Measurements from ENCODE around the gene PLSCR3.

PLSCR3 gene

DNA sequence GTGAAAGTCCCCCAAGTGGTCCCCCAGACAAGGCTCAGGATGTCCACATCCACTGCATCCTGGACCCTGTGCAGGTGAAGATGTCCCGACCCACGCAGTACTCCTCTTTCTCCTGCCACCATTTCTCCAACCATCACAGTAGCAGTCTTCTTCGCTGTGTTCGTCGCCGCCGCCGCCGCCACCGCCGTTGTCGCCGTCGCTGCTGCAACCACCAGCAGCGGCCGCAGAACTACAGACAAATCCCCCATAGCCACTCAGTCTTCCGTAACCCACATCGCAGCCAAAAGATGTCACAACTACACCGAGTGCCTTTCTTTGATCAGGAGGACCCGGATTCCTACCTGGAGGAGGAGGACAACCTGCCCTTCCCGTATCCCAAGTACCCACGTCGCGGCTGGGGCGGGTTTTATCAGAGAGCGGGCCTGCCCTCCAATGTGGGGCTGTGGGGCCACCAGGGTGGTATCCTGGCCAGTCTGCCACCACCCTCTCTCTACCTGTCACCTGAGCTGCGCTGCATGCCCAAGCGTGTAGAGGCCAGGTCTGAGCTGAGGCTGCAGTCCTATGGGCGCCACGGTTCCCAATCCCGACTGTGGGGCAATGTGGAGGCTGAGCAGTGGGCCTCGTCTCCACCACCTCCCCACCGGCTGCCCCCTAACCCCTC lies 32.0 kb upstream of the PLSCR3 start:
- no peak for DNase-seq (ENCODE audit: low read depth)

GRCh38 chr17:7425756-7426155 lies 31.4 kb upstream of the PLSCR3 start:
- no peak for DNase-seq (ENCODE audit: low read depth)

GRCh38 chr17:7425316-7425715 lies 31.0 kb upstream of the PLSCR3 start, which contains the start of gene SPEM2:
Gene SPEM2 (plus strand): TSS chr17:7425616. CDS start chr17:7425689, 73 bp downstream.
- no peak for DNase-seq (ENCODE audit: low read depth)

GRCh38 chr17:7423679-7424078 lies 29.4 kb upstream of the PLSCR3 start:
- DNase-seq (ENCODE audit: low read depth) = no peak

- no peak for DNase-seq (ENCODE audit: low read depth)
Observed at GRCh38 chr17:7421186-7421585, 26.9 kb upstream of the PLSCR3 start.

- no peak for DNase-seq (ENCODE audit: low read depth)
Observed at GRCh38 chr17:7419819-7420610, 25.7 kb upstream of the PLSCR3 start, which contains the start of gene SPEM1. Gene SPEM1 (plus strand): TSS chr17:7420324. CDS start chr17:7420385, 61 bp downstream.

GRCh38 chr17:7418472-7419152 lies 24.3 kb upstream of the PLSCR3 start:
- no peak for DNase-seq (ENCODE audit: low read depth)

DNA sequence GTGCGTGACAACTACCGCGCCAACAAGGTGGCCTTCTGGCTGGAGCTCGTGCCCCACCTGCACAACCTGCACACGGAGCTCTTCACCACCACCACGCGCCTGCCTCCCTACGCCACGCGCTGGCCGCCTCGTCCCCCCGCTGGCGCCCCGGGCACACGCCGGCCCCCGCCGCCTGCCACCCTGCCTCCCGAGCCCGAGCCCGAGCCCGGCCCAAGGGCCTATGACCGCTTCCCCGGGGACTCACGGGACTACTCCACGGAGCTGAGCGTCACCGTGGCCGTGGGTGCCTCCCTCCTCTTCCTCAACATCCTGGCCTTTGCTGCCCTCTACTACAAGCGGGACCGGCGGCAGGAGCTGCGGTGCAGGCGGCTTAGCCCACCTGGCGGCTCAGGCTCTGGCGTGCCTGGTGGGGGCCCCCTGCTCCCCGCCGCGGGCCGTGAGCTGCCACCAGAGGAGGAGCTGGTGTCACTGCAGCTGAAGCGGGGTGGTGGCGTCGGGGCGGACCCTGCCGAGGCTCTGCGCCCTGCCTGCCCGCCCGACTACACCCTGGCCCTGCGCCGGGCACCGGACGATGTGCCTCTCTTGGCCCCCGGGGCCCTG lies 22.8 kb upstream of the PLSCR3 start:
- DNase-seq (ENCODE audit: low read depth) = no peak

- DNase-seq (ENCODE audit: low read depth) = no peak
Observed at GRCh38 chr17:7416323-7416722, 22.0 kb upstream of the PLSCR3 start.

DNA sequence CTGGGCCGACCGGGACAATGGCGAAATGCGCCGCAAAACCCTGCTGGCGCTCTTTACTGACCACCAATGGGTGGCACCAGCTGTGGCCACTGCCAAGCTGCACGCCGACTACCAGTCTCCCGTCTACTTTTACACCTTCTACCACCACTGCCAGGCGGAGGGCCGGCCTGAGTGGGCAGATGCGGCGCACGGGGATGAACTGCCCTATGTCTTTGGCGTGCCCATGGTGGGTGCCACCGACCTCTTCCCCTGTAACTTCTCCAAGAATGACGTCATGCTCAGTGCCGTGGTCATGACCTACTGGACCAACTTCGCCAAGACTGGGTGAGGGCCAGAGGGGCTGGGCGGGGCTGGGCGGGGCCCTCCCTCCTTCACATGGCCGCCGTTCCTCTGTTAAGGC lies 21.5 kb upstream of the PLSCR3 start:
- no peak for DNase-seq (ENCODE audit: low read depth)

DNA sequence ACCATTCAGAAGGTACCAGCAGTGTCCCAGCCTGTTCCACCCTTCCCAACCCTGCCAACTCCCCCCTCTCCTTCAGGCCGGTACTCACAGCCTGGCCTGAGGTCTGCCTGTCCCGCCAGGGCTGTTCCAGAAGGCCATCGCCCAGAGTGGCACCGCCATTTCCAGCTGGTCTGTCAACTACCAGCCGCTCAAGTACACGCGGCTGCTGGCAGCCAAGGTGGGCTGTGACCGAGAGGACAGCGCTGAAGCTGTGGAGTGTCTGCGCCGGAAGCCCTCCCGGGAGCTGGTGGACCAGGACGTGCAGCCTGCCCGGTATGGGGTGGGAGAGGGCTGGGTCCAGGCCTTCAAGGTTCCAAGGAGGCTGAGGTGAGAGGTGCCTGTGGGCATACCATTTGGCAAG lies 20.5 kb upstream of the PLSCR3 start:
- no peak for DNase-seq (ENCODE audit: low read depth)

- DNase-seq (ENCODE audit: low read depth) = no peak
Observed at GRCh38 chr17:7413346-7413985, 19.1 kb upstream of the PLSCR3 start.

- DNase-seq (ENCODE audit: low read depth) = no peak
Observed at GRCh38 chr17:7411427-7411750, 17.1 kb upstream of the PLSCR3 start.

DNA sequence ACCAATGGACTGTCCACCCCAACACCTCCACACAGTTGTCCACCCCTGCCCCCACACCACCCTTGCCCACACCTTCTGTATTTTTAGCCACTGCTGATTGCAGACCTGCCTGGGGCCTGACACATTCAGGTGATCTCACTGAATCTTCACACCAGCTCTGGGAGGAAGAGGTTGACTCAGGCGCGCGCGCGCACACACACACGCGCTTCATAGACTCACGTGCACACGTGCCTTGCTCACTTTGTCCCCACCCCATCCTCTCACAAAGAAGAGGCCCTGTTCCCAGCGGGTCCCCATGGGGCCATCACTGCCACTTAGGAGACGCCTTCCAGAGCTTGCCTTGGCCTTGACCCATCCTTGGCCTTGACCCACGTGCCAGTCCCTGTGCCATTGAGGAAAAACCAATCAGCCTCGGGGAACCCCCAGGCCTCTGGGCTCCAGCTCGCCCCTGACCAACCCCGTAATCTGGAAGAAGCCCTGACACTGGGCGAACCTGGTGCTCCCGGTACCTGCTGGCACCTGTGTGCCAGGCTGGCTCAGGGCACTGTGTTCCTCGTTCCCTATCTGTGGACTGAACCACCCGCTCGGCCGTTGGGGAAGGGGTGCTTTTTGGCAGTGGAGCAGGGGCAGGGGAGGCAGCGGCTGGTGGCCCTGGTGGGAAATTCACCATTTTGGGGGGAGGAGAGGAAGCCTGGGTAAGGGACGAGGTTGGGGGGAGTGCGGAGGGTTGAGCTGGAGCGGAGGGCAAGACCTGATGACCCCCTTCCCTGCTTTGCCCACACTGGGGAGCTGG lies 16.5 kb upstream of the PLSCR3 start:
- DNase-seq (ENCODE audit: low read depth) = no peak

- DNase-seq (ENCODE audit: low read depth) = no peak
Observed at GRCh38 chr17:7409716-7410115, 15.4 kb upstream of the PLSCR3 start.

DNA sequence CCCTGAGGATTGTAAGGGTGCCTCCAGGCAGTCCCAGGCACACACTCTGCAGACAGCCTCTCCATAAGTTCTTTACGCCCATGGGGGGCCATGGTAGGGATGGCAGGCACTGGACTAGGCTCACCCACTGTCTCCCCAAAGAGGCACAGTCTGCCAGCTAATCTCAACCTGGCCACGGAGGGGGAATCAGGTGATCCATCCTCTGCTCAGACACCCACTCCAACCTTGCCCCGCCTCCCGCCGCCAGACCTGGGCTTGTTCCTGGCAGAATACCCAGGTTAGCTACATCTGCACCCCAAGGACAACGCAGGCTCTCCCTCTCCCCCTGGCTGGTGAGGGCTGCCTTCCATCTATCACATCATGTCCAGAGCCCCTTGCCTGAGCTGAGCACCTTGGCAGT lies 14.5 kb upstream of the PLSCR3 start:
- DNase-seq (ENCODE audit: low read depth) = no peak

DNA sequence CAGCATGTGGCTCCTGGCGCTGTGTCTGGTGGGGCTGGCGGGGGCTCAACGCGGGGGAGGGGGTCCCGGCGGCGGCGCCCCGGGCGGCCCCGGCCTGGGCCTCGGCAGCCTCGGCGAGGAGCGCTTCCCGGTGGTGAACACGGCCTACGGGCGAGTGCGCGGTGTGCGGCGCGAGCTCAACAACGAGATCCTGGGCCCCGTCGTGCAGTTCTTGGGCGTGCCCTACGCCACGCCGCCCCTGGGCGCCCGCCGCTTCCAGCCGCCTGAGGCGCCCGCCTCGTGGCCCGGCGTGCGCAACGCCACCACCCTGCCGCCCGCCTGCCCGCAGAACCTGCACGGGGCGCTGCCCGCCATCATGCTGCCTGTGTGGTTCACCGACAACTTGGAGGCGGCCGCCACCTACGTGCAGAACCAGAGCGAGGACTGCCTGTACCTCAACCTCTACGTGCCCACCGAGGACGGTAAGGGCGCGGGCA lies 14.0 kb upstream of the PLSCR3 start:
- DNase-seq (ENCODE audit: low read depth) = no peak

DNA sequence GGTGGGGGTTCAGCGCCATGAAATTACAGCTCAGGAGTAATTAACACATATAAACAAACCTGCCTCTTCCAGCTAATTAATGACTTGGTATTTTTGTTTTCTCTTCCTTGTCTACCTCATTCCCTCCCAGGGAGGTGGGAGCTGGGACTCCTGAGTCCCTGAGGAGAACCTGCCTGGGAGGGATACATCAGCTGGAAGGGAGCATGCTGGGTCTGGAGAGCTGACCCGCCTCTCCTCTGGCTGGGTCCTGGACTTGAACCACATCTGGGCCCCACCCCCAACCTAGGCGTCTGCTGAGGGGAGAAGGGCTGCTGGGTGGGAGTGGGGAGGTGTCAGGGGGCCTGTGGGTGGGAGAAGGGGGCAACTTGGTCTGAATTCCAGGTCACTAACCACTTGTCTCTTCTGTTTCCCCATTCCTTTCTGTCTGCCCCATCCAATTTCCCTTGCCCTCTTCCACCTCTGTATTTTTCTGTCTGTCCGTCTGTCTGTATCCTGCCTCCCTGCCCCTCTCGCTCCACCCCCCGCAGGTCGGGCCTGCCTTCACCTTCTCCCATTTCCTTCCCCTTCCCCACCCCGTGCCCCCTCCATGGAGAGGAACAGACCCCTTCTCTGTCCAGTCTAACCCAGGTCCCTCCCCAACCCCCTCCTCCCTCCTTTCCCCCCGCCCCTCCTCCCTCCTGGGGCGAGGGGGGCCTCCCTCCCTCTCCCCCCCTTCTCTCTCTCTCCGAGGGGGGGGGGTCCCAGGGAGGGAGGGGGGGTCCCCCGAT lies 13.3 kb upstream of the PLSCR3 start, which contains the start of gene NLGN2:
TSS of gene NLGN2 (plus strand) at position 361 of the 767 bp plus-strand sequence. CDS start 411 bp downstream, outside the sequence.
- DNase-seq (ENCODE audit: low read depth) = no peak

GRCh38 chr17:7407082-7407481 lies 12.8 kb upstream of the PLSCR3 start:
- DNase-seq (ENCODE audit: low read depth) = no peak

DNA sequence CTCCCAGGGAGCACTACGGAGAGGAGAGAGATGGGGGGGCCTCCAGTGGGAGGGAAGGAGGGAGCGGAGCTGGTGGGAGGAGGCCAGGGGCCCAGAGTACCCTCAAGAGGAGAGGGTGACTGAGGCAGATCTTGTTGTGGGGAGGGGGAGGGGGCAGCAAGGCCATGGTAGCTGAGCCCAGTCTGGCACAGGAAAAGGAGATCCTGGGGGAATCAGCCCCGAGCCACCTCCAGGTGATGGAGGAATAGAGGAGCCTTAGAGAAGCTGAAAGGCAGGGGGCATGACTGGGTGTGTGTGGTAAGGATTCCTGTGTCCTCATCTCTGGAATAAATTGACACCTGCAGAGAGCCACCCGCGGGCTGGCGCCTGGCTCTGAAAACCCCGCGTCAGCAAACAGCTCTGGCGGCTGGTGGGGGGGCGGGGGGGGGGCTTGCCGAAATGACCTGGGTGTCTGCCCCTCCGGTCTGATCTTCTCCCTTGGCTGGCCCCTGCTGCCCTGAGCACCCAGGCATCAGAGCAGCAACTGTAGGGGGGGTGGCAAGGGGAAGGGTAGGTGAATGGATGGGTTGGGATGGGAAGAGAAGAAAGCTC lies 12.0 kb upstream of the PLSCR3 start:
- no peak for DNase-seq (ENCODE audit: low read depth)
